Liver (tissue), 9 donors: ENCODE results near the gene FIP1L1. TPM values are rescaled to one million over a fixed set of nuclear protein-coding genes. Genes with fewer than 3 reads are reported as not detected.

Experiments
- DNase-seq: peaks from one replicate; pipeline ENCODE4 v3.0.0-alpha.2; 2017; ENCODE audit warnings: low spot score
- H3K27ac ChIP-seq, 2 donors: one replicate each; pipeline ENCODE4 v1.7.0; 2013; ENCODE audit warnings: inconsistent platforms in 2 of 2, low read length in 2 of 2, control low read depth in 1 of 2, low read depth in 1 of 2, mild to moderate bottlenecking in 1 of 2
- H3K27me3 ChIP-seq, 4 donors: one replicate each; pipeline versions ENCODE4 v1.6.1 to v1.7.0; 2013; ENCODE audit warnings: low read length in 3 of 4, inconsistent platforms in 1 of 4, mild to moderate bottlenecking in 1 of 4, moderate library complexity in 1 of 4; ENCODE audit not compliant: control insufficient read depth in 4 of 4, insufficient read depth in 4 of 4
- H3K36me3 ChIP-seq, 4 donors: one replicate each; pipeline versions ENCODE4 v1.6.1 to v1.7.0; 2013; ENCODE audit warnings: low read length in 3 of 4, mild to moderate bottlenecking in 3 of 4, low read depth in 1 of 4, moderate library complexity in 1 of 4; ENCODE audit not compliant: control insufficient read depth in 4 of 4, insufficient read depth in 3 of 4
- H3K4me1 ChIP-seq, 4 donors: one replicate each; pipeline versions ENCODE4 v1.6.1 to v1.7.0; 2013; ENCODE audit warnings: low read length in 3 of 4, mild to moderate bottlenecking in 3 of 4, moderate library complexity in 1 of 4; ENCODE audit not compliant: control insufficient read depth in 4 of 4, insufficient read depth in 4 of 4
- H3K4me3 ChIP-seq, 3 donors: one replicate each; pipeline versions ENCODE4 v1.6.1 to v1.7.0; 2013; ENCODE audit warnings: low read length in 3 of 3, control low read depth in 1 of 3, low read depth in 1 of 3, mild to moderate bottlenecking in 1 of 3
- H3K9ac ChIP-seq, 2 donors: one replicate each; pipeline ENCODE4 v1.7.0; 2013; ENCODE audit warnings: low read length in 2 of 2, mild to moderate bottlenecking in 2 of 2, moderate library complexity in 2 of 2, control low read depth in 1 of 2, low read depth in 1 of 2
- H3K9me3 ChIP-seq, 4 donors: one replicate each; pipeline versions ENCODE4 v1.6.1 to v1.7.0; 2013; ENCODE audit warnings: low read length in 3 of 4; ENCODE audit not compliant: control insufficient read depth in 4 of 4
- CTCF ChIP-seq: fragments of 150-350 bp; IDR thresholded peaks from 2 replicates; pipeline ENCODE4 v1.5.1; 2017; ENCODE audit warnings: improper control_type of control experiment, low read depth, low read length; ENCODE audit not compliant: missing input control
- EGR1 ChIP-seq, 2 donors: IDR thresholded peaks; 2 replicates each; pipeline ENCODE4 v1.6.1; 2016 to 2018; ENCODE audit warnings: antibody characterized with exemption in 2 of 2, low read depth in 2 of 2
- GABPA ChIP-seq, 2 donors: IDR thresholded peaks in 1 of 2; conservative IDR thresholded peaks in 1 of 2; 2 replicates each; pipeline ENCODE4 v1.6.1; 2016; ENCODE audit warnings: antibody characterized with exemption in 2 of 2, mild to moderate bottlenecking in 1 of 2, moderate library complexity in 1 of 2
- HNF4A ChIP-seq, 2 donors: conservative IDR thresholded peaks; 2 replicates each; pipeline ENCODE4 v1.6.1; 2016; ENCODE audit warnings: antibody characterized with exemption in 2 of 2, mild to moderate bottlenecking in 2 of 2
- HNF4G ChIP-seq: IDR thresholded peaks from 2 replicates; pipeline ENCODE4 v1.6.1; 2016; ENCODE audit warnings: antibody characterized with exemption
- MAX ChIP-seq: IDR thresholded peaks from 2 replicates; pipeline ENCODE4 v1.6.1; 2016; ENCODE audit warnings: antibody characterized with exemption
- RXRA ChIP-seq, 2 donors: IDR thresholded peaks; 2 replicates each; pipeline ENCODE4 v1.6.1; 2017 to 2018; ENCODE audit warnings: antibody characterized with exemption in 2 of 2, mild to moderate bottlenecking in 1 of 2
- WGBS: extraction: QIAGEN DNeasy Blood & Tissue Kit; methylation state at CpG from one replicate; pipeline ENCODE4 v1.1.7; 2013; 5-methylcytosine and 5-hydroxymethylcytosine counted together
- polyA plus RNA-seq, 2 donors: library from polyadenylated mRNA; stranded (reverse) in 1 of 2; unstranded in 1 of 2; fragments of 200-250 nt in 1 of 2; fragments of >200 nt in 1 of 2; fragmentation: Nextera tagmentation in 1 of 2; extraction: Ambion mirVana in 1 of 2; gene quantifications; one replicate each; pipeline versions ENCODE4 v1.2.1 to v1.2.3, GENCODE V29; 2013 to 2015
- total RNA-seq, 2 donors: library from RNA; depleted of rRNA; stranded (reverse); fragments of >200 nt; gene quantifications; one replicate each; pipeline ENCODE4 v1.2.3, GENCODE V29; 2014
- TF ChIP-seq, protein P1 (sequence below): IDR thresholded peaks from 2 replicates; pipeline ENCODE4 v1.6.1; 2016; ENCODE audit warnings: antibody characterized with exemption
- donor health status: healthy.
- donor health status: healthy.
- donor health status: healthy.
- donor health status: healthy.
- donor health status: healthy.

The FIP1L1 gene
- total and polyA plus RNA-seq, 4 donors, result 12.2 to 30.3 (median 18.4) TPM

GRCh38 chr4:53507671-53508286, 130.3 kb downstream of the FIP1L1 start (continued):
- TF ChIP-seq CTCF (no peak), GABPA (IDR thresholded peaks at IDR 0.05 in 1 of 2, conservative IDR thresholded peaks at IDR 0.05 in 1 of 2) (no peak)

DNA sequence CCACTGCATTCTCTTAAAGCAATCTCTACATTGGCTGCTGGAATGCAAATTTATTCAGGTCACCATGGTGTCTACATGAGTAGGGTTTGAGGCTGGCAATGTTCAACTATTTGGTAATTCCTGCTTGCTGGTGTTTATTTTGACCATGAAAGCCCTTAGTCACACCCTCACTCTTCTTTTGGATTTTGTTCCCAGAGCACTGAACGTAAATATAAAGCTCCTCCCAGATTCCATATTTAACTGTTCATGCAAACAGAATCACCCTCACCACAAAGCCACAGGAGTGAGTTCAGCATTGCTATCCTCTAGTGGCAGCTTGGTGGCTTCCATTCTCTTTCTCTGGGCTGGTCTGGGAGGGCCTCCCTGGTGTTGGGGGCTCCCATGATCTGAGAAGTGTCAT, 131.0 kb downstream of the FIP1L1 start:
- no peak for DNase-seq
- TF ChIP-seq, protein P1, sequence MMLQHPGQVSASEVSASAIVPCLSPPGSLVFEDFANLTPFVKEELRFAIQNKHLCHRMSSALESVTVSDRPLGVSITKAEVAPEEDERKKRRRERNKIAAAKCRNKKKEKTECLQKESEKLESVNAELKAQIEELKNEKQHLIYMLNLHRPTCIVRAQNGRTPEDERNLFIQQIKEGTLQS, result no peak
- TF ChIP-seq MAX (peak; percentile 13), EGR1 (IDR thresholded peaks at IDR 0.05; ENCODE audit: low read depth in 2 of 2) (no peak), CTCF (no peak), HNF4A (conservative IDR thresholded peaks at IDR 0.05) (peak in 1 of 2 donors; percentile 20), RXRA (IDR thresholded peaks at IDR 0.05) (no peak)
- Histone ChIP-seq H3K36me3 (no peaks in the 10 kb centered on the region), H3K9me3 (no peaks in the 10 kb centered on the region), H3K4me1 (peaks cover 0 to 11% (median under 1%) of the 10 kb centered on the region in 4 donors), H3K27me3 (no peaks in the 10 kb centered on the region), H3K4me3 (no peak overlapping the region), H3K9ac (no peak overlapping the region), H3K27ac (peak overlapping the region; percentile 43 to 70)
- WGBS, result 41% methylated on average over 1 of the region's 1 CpG

- H3K9ac ChIP-seq, result no peak overlapping the region
- H3K27me3 ChIP-seq, result no peaks in the 10 kb centered on the region
- H3K4me3 ChIP-seq, result no peak overlapping the region
- TF ChIP-seq, protein P1, result no peak
- TF ChIP-seq MAX, result no peak
- no peak for TF ChIP-seq HNF4A (conservative IDR thresholded peaks at IDR 0.05)
- no peak for TF ChIP-seq HNF4G
- no peak for DNase-seq
- peaks cover 0 to 11% (median under 1%) of the 10 kb centered on the region in 4 donors for H3K4me1 ChIP-seq
- H3K27ac ChIP-seq, result no peak overlapping the region
- no peaks in the 10 kb centered on the region for H3K36me3 ChIP-seq
- WGBS, result 18% methylated on average over 5 of the region's 5 CpGs
- H3K9me3 ChIP-seq, result no peaks in the 10 kb centered on the region
Measured at GRCh38 chr4:53510321-53510720, 132.9 kb downstream of the FIP1L1 start.

Other genes starting within 250 kb of the FIP1L1 start
- 10 to 100 TPM in 1 of 2 donors, 1 to 10 TPM in 1; 9.3 to 28.8 TPM for gene SCFD2, start 11.6 kb upstream of the FIP1L1 start, total RNA-seq
- 1 to 10 TPM; 4.3 to 5.6 TPM for gene SCFD2, start 11.6 kb upstream of the FIP1L1 start, polyA plus RNA-seq
- gene LNX1, start 213.8 kb downstream of the FIP1L1 start, total RNA-seq, result 1 to 10 TPM; 3.0 to 3.4 TPM
- 1 to 10 TPM; 1.5 TPM for gene LNX1, start 213.8 kb downstream of the FIP1L1 start, polyA plus RNA-seq